Heart right ventricle (tissue), 16 donors: ENCODE data around the gene MROH8. TPM values are rescaled to one million over a fixed set of nuclear protein-coding genes. Genes with fewer than 3 reads are reported as not detected.

Source experiments
- ATAC-seq, 8 donors: fragments of 200-7000 bp; cut with Tn5 transposase; one replicate each; pipeline ENCODE4 v1.9.1; 2020; ENCODE audit warnings: mild to moderate bottlenecking in 8 of 8, moderate library complexity in 8 of 8, moderate number of reproducible peaks in 1 of 8
- DNase-seq, 2 donors: peaks; one replicate each; pipeline ENCODE4 v3.0.0-alpha.2; 2020
- H3K27ac ChIP-seq, 10 donors: fragments of 200-600 bp; sonication (generic) in 2 of 10; one replicate each; pipeline versions ENCODE4 v1.5.0 to v1.8.0; 2020 to 2022; ENCODE audit warnings: mild to moderate bottlenecking in 3 of 10
- H3K27me3 ChIP-seq, 7 donors: fragments of 200-600 bp; one replicate each; pipeline ENCODE4 v1.8.0; 2021 to 2022; ENCODE audit warnings: mild to moderate bottlenecking in 2 of 7
- H3K36me3 ChIP-seq, 9 donors: fragments of 200-600 bp; sonication (generic) in 1 of 9; one replicate each; pipeline versions ENCODE4 v1.5.0 to v1.8.0; 2020 to 2022; ENCODE audit warnings: mild to moderate bottlenecking in 2 of 9
- H3K4me1 ChIP-seq, 9 donors: fragments of 200-600 bp; sonication (generic) in 1 of 9; one replicate each; pipeline versions ENCODE4 v1.5.0 to v1.8.0; 2020 to 2022; ENCODE audit warnings: mild to moderate bottlenecking in 4 of 9
- H3K4me3 ChIP-seq, 10 donors: fragments of 200-600 bp; sonication (generic) in 2 of 10; one replicate each; pipeline versions ENCODE4 v1.5.0 to v1.8.0; 2020 to 2022; ENCODE audit warnings: mild to moderate bottlenecking in 7 of 10, moderate library complexity in 2 of 10
- H3K9me3 ChIP-seq, 11 donors: fragments of 200-600 bp in 10 of 11; sonication (generic) in 2 of 11; one replicate each; pipeline versions ENCODE4 v1.5.0 to v1.8.0; 2013 to 2022; ENCODE audit warnings: mild to moderate bottlenecking in 2 of 11, control low read depth in 1 of 11, moderate library complexity in 1 of 11
- WGBS, 2 donors: extraction: QIAGEN DNeasy Blood & Tissue Kit; methylation state at CpG; one replicate each; pipeline ENCODE4 v1.1.7; 2013; ENCODE audit warnings: inconsistent platforms in 1 of 2; 5-methylcytosine and 5-hydroxymethylcytosine counted together
- intact Hi-C, 10 donors: fragments of 100-400 bp; cut with DNase I; formaldehyde crosslinking; loops; one replicate each; pipeline versions ENCODE4 v1.11.1 to v1.14.2; 2022
- polyA plus RNA-seq, 2 donors: library from polyadenylated mRNA; stranded (reverse); fragments of 200-250 nt; gene quantifications; one replicate each; pipeline ENCODE4 v1.2.3, GENCODE V29; 2013
- total RNA-seq, 10 donors: library from RNA; stranded (reverse); fragmentation: NEBNext Ultra II Directional in 3 of 10; extraction: Animal tissue kit (Norgen Biotek cat#: 25700) in 3 of 10; gene quantifications; one replicate each; pipeline versions ENCODE4 v1.2.1 to v1.2.4, GENCODE V29; 2021 to 2023
- TF ChIP-seq, protein P1 (sequence below), 9 donors: fragments of 200-600 bp; sonication (generic) in 2 of 9; IDR thresholded peaks; one replicate each; pipeline versions ENCODE4 v1.5.0 to v1.8.0; 2021 to 2022; ENCODE audit warnings: antibody characterized with exemption in 9 of 9, mild to moderate bottlenecking in 5 of 9, moderate library complexity in 1 of 9
- donor health status: Arrhythmogenic right ventricular cardiomyopathy.
- donor health status: ischemic (EF 13 %, LVEDD 7.1; RV severe dilation, severe dysfunction).
- donor health status: healthy with polysubstance abuse.
- donor health status: DM: no; HTN: yes; CAD: no.
- donor health status: DM: no; HTN: no; CAD: no.
- donor health status: ischemic (EF 25% LVEDD 6.9; RV normal size, moderate dysfunction).
- donor health status: ischemic (EF 25% LVEDD 5.7; RV mildly dilated, moderate dysfunction).
- donor health status: healthy.
- donor health status: DM: yes; HTN: yes; CAD: no.
- donor health status: Ischemic cardiomyopathy.
- donor health status: ischemic (EF 35%, LVEDD 5.7; RV mildly dilated, moderate dysfunction).
- donor health status: nonischemic (EF 11% LVEDD 7.7; RV severe dilation, severe dysfunction).
- donor health status: DM: yes; HTN: yes; CAD: no.
- donor health status: PGD.
- donor health status: ischemic (EF 29% LVEDD 5.4; RV normal size, mild dysfunction).
- donor health status: nonischemic (EF 23%, LVEDD 6.1; RV moderate dilation, normal function).

Gene MROH8
- total and polyA plus RNA-seq, 12 donors = 1.8 to 10.0 (median 6.1) TPM

- TF ChIP-seq, protein P1, sequence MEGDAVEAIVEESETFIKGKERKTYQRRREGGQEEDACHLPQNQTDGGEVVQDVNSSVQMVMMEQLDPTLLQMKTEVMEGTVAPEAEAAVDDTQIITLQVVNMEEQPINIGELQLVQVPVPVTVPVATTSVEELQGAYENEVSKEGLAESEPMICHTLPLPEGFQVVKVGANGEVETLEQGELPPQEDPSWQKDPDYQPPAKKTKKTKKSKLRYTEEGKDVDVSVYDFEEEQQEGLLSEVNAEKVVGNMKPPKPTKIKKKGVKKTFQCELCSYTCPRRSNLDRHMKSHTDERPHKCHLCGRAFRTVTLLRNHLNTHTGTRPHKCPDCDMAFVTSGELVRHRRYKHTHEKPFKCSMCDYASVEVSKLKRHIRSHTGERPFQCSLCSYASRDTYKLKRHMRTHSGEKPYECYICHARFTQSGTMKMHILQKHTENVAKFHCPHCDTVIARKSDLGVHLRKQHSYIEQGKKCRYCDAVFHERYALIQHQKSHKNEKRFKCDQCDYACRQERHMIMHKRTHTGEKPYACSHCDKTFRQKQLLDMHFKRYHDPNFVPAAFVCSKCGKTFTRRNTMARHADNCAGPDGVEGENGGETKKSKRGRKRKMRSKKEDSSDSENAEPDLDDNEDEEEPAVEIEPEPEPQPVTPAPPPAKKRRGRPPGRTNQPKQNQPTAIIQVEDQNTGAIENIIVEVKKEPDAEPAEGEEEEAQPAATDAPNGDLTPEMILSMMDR (IDR thresholded peaks at IDR 0.05) = no peak
- Histone ChIP-seq H3K4me1 (no peaks in the 10 kb centered on the region), H3K27me3 (no peaks in the 10 kb centered on the region), H3K9me3 (no peaks in the 10 kb centered on the region), H3K36me3 (no peaks in the 10 kb centered on the region), H3K4me3 (no peak overlapping the region), H3K27ac (no peak overlapping the region)
- WGBS, 2 donors = 85 to 93% methylated on average over 6 of the region's 6 CpGs
- DNase-seq (no peak), ATAC-seq (no peak)
- intact Hi-C loops = loop anchor here in 1 of 10 donors (10.0 kb wide), 1 partner anchor 72 kb away; the partner anchor contains the start of genes MROH8 and RPN2
Observed at GRCh38 chr20:37102571-37102970, 76.8 kb downstream of the MROH8 start.

GRCh38 chr20:37096415-37097041, 82.8 kb downstream of the MROH8 start:
- TF ChIP-seq, protein P1 (IDR thresholded peaks at IDR 0.05) = peak in 1 of 9 donors; percentile 2
- peaks cover 3 to 18% (median 11%) of the 10 kb centered on the region in 9 donors for H3K4me1 ChIP-seq
- H3K9me3 ChIP-seq = no peaks in the 10 kb centered on the region
- intact Hi-C loops = no loop called here
- H3K36me3 ChIP-seq = peaks cover 0 to 2% (median 0%) of the 10 kb centered on the region in 9 donors
- H3K27ac ChIP-seq = peak overlapping the region in 7 of 10 donors; percentile 58 to 89 (median 75)
- DNase-seq = no peak
- ATAC-seq = no peak
- H3K27me3 ChIP-seq = no peaks in the 10 kb centered on the region
- H3K4me3 ChIP-seq = peak overlapping the region in 9 of 10 donors; percentile 66 to 94 (median 86)
- 60 to 66% methylated on average over 11 of the region's 11 CpGs for WGBS, 2 donors

DNA sequence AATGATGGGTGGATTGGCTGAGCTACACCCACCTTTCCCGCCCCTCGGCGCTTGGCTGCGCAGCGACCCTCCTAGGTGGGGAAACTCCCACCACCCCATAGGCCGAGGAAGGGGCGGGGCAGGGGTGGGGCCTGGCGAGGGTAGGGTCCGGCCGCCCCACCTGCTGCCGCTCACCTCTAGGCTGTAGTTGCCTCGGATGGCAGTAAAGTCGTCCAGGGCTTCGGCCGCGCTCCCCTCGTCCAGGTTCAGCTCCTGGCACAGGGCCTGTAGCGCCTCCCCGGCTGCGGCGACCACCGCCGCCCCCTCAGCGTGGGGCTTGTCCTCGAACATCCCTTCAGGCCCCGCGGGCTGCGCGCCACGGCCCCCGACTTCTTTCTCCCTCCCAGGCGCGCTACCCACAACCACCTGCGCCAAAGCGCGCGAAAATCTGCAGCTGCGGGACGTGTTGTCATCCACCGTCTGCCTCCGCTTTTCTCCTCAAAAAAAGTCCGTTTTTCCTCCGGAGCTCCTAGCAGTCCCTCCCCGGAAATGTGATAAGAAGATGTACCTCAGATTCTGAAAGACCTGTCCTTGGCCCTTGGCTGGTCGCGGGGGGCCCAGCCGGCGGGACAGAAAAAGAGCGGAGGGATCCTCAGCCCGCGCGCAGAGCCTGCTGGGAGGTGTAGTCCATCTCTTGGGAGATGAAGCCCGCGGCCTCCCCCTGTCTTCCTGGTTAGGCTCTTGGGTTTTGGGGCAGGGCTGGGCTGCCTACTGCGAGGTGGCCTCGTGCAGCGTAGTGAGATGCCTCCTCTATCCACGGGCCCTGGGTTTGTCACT, 83.5 kb downstream of the MROH8 start, which contains the start of gene RBL1:
Gene RBL1 (minus strand): TSS at position 399 of the 816 bp plus-strand sequence. CDS start 69 bp downstream, at position 330.
- H3K4me3 ChIP-seq = peak within 1 kb of the TSS; percentile 66 to 94 (median 87)
- TF ChIP-seq, protein P1 (IDR thresholded peaks at IDR 0.05) = peak in 7 of 9 donors; percentile 15 to 66 (median 44)
- 0% methylated on average over 58 of the region's 58 CpGs for WGBS, 2 donors
- peaks cover 0 to 9% (median 0%) of the 10 kb centered on the region in 9 donors for H3K36me3 ChIP-seq
- ATAC-seq = peak; percentile 90 to 96 (median 95)
- peak; percentile 82 to 85 for DNase-seq
- peak within 1 kb of the TSS in 9 of 10 donors; percentile 41 to 89 (median 65) for H3K27ac ChIP-seq
- no peaks in the 10 kb centered on the region for H3K9me3 ChIP-seq
- peaks cover 3 to 18% (median 11%) of the 10 kb centered on the region in 9 donors for H3K4me1 ChIP-seq
- intact Hi-C loops = no loop called here
- H3K27me3 ChIP-seq = no peaks in the 10 kb centered on the region

GRCh38 chr20:37095108-37095598, 84.2 kb downstream of the MROH8 start:
- ATAC-seq (peak; percentile 3 to 51 (median 22)), DNase-seq (no peak)
- peaks cover 3 to 18% (median 11%) of the 10 kb centered on the region in 9 donors for H3K4me1 ChIP-seq
- no peaks in the 10 kb centered on the region for H3K9me3 ChIP-seq
- 6 to 7% methylated on average over 19 of the region's 19 CpGs for WGBS, 2 donors
- peak overlapping the region; percentile 66 to 94 (median 87) for H3K4me3 ChIP-seq
- intact Hi-C loops = no loop called here
- H3K36me3 ChIP-seq = peaks cover 0 to 12% (median 0%) of the 10 kb centered on the region in 9 donors
- H3K27ac ChIP-seq = peak overlapping the region in 8 of 10 donors; percentile 54 to 89 (median 70)
- H3K27me3 ChIP-seq = no peaks in the 10 kb centered on the region
- TF ChIP-seq, protein P1 (IDR thresholded peaks at IDR 0.05) = no peak
